MM.1S (cell line): ENCODE measurements around the gene RAB22A.

Experiments used
- DNase-seq: peaks from one replicate; pipeline ENCODE4 v3.0.0-alpha.2; 2015
- H2AFZ ChIP-seq: fragments of 300-600 bp; sonication (generic); 2 replicates; pipeline ENCODE4 v1.6.0; 2016; ENCODE audit warnings: antibody characterized with exemption, low read length
- H3F3A ChIP-seq: fragments of 300-600 bp; sonication (generic); 2 replicates; pipeline ENCODE4 v1.6.1; 2016; ENCODE audit warnings: mild to moderate bottlenecking, antibody characterized with exemption, low read length, moderate library complexity, mixed read lengths; ENCODE audit not compliant: insufficient read depth
- H3K27ac ChIP-seq: fragments of 300-600 bp; sonication (generic); 2 replicates; pipeline ENCODE4 v1.5.1; 2016; ENCODE audit warnings: mild to moderate bottlenecking, low read length
- H3K27me3 ChIP-seq: fragments of 300-600 bp; sonication (generic); replicated peaks from 2 replicates; pipeline ENCODE4 v1.6.0; 2016; ENCODE audit warnings: low read length; ENCODE audit not compliant: insufficient read depth
- H3K36me3 ChIP-seq: fragments of 300-600 bp; sonication (generic); replicated peaks from 2 replicates; pipeline ENCODE4 v1.6.1; 2016; ENCODE audit warnings: mild to moderate bottlenecking, low read length, mixed read lengths; ENCODE audit not compliant: insufficient read depth
- H3K4me1 ChIP-seq: fragments of 300-600 bp; sonication (generic); 2 replicates; pipeline ENCODE4 v1.6.1; 2016; ENCODE audit warnings: low read length, mixed read lengths
- H3K4me2 ChIP-seq: fragments of 300-600 bp; sonication (generic); 2 replicates; pipeline ENCODE4 v1.6.0; 2016; ENCODE audit warnings: low read depth, low read length
- H3K4me3 ChIP-seq: fragments of 300-600 bp; sonication (generic); 2 replicates; pipeline ENCODE4 v1.5.1; 2016; ENCODE audit warnings: low read length, mixed read lengths
- H3K79me2 ChIP-seq: fragments of 300-600 bp; sonication (generic); 2 replicates; pipeline ENCODE4 v1.6.1; 2016; ENCODE audit warnings: mixed run types, low read length, mixed read lengths
- H3K9ac ChIP-seq: fragments of 300-600 bp; sonication (generic); 2 replicates; pipeline ENCODE4 v1.6.1; 2016; ENCODE audit warnings: low read length, mixed read lengths
- H3K9me2 ChIP-seq: fragments of 300-600 bp; sonication (generic); replicated peaks from 2 replicates; pipeline ENCODE4 v1.6.1; 2016; ENCODE audit warnings: mild to moderate bottlenecking, low read length, mixed read lengths; ENCODE audit not compliant: insufficient read depth
- H3K9me3 ChIP-seq: fragments of 300-600 bp; sonication (generic); replicated peaks from 2 replicates; pipeline ENCODE4 v1.6.1; 2016; ENCODE audit warnings: mild to moderate bottlenecking, low read length, mixed read lengths; ENCODE audit not compliant: insufficient read depth
- H4K20me1 ChIP-seq: fragments of 300-600 bp; sonication (generic); 2 replicates; pipeline ENCODE4 v1.6.1; 2016; ENCODE audit warnings: mild to moderate bottlenecking, low read length, moderate library complexity, mixed read lengths; ENCODE audit not compliant: insufficient read depth
- EZH2 ChIP-seq: fragments of 300-600 bp; sonication (generic); optimal IDR thresholded peaks from 2 replicates; pipeline ENCODE3; 2017; ENCODE audit warnings: low read depth, mild to moderate bottlenecking, antibody characterized with exemption, low read length, mixed read lengths
- EZH2phosphoT487 ChIP-seq: fragments of 300-600 bp; sonication (generic); IDR thresholded peaks from 2 replicates; pipeline ENCODE4 v1.6.1; 2018; ENCODE audit warnings: antibody characterized with exemption, low read length
- TF ChIP-seq, protein P1 (sequence below): fragments of 300-600 bp; sonication (generic); IDR thresholded peaks from 2 replicates; pipeline ENCODE4 v1.5.1; 2016; ENCODE audit warnings: antibody characterized with exemption, low read length, mixed read lengths

Gene RAB22A, protein sequence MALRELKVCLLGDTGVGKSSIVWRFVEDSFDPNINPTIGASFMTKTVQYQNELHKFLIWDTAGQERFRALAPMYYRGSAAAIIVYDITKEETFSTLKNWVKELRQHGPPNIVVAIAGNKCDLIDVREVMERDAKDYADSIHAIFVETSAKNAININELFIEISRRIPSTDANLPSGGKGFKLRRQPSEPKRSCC

DNA sequence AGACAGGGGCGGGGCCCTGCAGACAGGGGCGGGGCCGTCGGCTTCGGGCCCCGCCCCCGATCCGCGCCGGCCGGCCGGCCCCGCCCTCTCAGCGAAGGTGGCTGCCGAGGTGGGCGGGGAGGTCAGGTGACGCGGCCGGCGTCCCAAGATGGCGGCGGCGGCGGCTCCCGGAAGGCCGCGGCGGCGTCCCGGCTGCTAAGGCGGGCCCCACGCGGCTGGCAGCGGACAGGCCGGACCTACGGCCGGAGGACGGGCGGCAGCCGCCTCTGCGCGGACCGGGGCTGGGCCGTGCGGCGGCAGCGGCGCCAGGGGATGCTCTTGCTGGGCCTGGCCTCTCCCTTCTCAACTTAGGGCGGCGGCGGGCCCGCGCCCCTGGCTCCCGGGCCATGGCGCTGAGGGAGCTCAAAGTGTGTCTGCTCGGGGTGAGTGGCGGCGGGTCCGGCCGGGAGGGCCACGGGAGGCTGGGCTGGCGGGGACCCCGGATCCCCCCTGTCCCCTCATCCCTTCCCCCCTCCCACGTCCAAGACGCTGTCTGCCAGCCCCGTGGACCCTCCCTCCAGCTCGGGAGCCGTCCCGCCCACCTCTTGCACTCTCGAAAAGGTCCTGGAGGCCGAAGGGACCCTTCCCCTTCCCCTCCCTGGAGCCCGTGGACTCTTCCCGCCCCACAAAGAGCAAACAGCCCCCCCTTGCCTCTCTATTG is at the start of gene RAB22A:
TSS of gene RAB22A (plus strand) at position 125 of the 700 bp plus-strand sequence. CDS start at position 387, 262 bp downstream.
- DNase-seq = peak; percentile 83
- no peaks in the 10 kb centered on the region for H3F3A ChIP-seq
- H3K27me3 ChIP-seq = no peaks in the 10 kb centered on the region
- no peak for TF ChIP-seq EZH2phosphoT487
- no peak for TF ChIP-seq EZH2
- TF ChIP-seq, protein P1, sequence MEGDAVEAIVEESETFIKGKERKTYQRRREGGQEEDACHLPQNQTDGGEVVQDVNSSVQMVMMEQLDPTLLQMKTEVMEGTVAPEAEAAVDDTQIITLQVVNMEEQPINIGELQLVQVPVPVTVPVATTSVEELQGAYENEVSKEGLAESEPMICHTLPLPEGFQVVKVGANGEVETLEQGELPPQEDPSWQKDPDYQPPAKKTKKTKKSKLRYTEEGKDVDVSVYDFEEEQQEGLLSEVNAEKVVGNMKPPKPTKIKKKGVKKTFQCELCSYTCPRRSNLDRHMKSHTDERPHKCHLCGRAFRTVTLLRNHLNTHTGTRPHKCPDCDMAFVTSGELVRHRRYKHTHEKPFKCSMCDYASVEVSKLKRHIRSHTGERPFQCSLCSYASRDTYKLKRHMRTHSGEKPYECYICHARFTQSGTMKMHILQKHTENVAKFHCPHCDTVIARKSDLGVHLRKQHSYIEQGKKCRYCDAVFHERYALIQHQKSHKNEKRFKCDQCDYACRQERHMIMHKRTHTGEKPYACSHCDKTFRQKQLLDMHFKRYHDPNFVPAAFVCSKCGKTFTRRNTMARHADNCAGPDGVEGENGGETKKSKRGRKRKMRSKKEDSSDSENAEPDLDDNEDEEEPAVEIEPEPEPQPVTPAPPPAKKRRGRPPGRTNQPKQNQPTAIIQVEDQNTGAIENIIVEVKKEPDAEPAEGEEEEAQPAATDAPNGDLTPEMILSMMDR = no peak
- no peaks in the 10 kb centered on the region for H4K20me1 ChIP-seq
- peak within 1 kb of the TSS; percentile 97 for H3K4me3 ChIP-seq
- H3K4me2 ChIP-seq = peak within 1 kb of the TSS; percentile 94
- peak within 1 kb of the TSS; percentile 34; the same call in 1 of the 2 replicates for H3K27ac ChIP-seq
- H3K36me3 ChIP-seq = no peaks in the 10 kb centered on the region
- no peaks in the 10 kb centered on the region for H3K9me3 ChIP-seq
- H3K79me2 ChIP-seq = peaks cover 42% of the 10 kb centered on the region
- 0 out of 2 replicates have a peak, but pooled peaks cover 9% of the 10 kb centered on the region for H3K4me1 ChIP-seq
- H2AFZ ChIP-seq = peak within 1 kb of the TSS; percentile 99
- peak within 1 kb of the TSS; percentile 91 for H3K9ac ChIP-seq
- H3K9me2 ChIP-seq = no peaks in the 10 kb centered on the region

DNA sequence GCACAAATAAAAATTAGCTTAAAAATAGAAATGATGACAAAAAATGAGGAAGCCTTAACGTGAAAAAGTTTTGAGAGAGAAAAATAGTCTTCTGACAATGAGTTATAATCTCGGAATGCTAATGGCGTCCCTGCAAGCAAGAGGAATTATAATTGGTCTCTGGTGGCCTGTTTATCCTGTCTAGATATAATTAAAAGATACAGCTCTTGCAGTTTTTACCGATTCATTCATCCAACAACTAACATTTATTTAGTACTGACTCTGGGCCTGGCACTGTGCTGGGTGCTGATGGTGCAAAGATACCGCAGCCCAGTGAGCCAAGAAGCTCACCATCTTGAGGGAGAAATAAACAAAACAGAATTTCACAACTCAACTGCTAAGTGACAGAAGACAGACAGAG is 49.5 kb upstream of the RAB22A start:
- Histone ChIP-seq H3K9me2 (no peaks in the 10 kb centered on the region), H3K4me3 (no peak overlapping the region), H3K9me3 (no peaks in the 10 kb centered on the region), H3K36me3 (no peaks in the 10 kb centered on the region), H3K9ac (no peak overlapping the region), H3K4me2 (no peak overlapping the region), H3K79me2 (no peaks in the 10 kb centered on the region), H3F3A (no peaks in the 10 kb centered on the region), H4K20me1 (no peaks in the 10 kb centered on the region), H2AFZ (no peak overlapping the region), H3K4me1 (no peaks in the 10 kb centered on the region), H3K27ac (no peak overlapping the region), H3K27me3 (no peaks in the 10 kb centered on the region)
- TF ChIP-seq EZH2phosphoT487 (no peak), EZH2 (no peak)
- TF ChIP-seq, protein P1 = no peak
- DNase-seq = no peak

DNA sequence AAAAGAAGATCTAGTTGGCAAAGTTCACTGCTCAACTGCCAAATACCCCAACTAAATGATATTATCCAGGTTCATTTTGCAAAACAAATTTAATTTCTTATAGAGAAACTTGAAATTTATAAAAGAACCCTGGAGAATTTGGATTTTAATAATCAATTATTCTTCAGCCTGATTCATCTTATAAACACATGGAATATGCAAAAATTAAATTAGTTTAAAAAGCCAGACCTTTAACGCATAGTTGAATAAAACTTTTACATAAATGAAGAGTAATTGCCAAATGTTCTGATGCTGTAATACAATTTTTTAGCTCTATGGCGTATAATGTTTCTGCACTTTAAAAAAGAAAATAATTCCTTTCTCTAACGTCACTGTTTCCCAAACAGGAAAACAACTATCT is 47.9 kb upstream of the RAB22A start:
- Histone ChIP-seq H2AFZ (no peak overlapping the region), H3F3A (no peaks in the 10 kb centered on the region), H3K36me3 (no peaks in the 10 kb centered on the region), H3K79me2 (no peaks in the 10 kb centered on the region), H3K9ac (no peak overlapping the region), H3K4me3 (no peak overlapping the region), H3K9me3 (no peaks in the 10 kb centered on the region), H3K4me2 (no peak overlapping the region), H3K27ac (no peak overlapping the region), H3K9me2 (no peaks in the 10 kb centered on the region), H3K27me3 (no peaks in the 10 kb centered on the region), H3K4me1 (0 out of 2 replicates have a peak, but pooled peaks cover under 1% of the 10 kb centered on the region), H4K20me1 (no peaks in the 10 kb centered on the region)
- no peak for DNase-seq
- TF ChIP-seq EZH2 (no peak), EZH2phosphoT487 (no peak)
- TF ChIP-seq, protein P1 = no peak
